Left lung (tissue), 10 donors: ENCODE measurements around the gene NAA38. TPM values are rescaled to one million over a fixed set of nuclear protein-coding genes. Genes with fewer than 3 reads are reported as not detected.

Source experiments
- ATAC-seq: fragments of 200-7000 bp; cut with Tn5 transposase; one replicate; pipeline ENCODE4 v1.9.1; 2020; ENCODE audit warnings: moderate library complexity
- DNase-seq, 4 donors: peaks; one replicate each; pipeline ENCODE4 v3.0.0-alpha.2; 2013 to 2020
- H3K27ac ChIP-seq, 2 donors: fragments of 200-600 bp; sonication (generic) in 1 of 2; one replicate each; pipeline versions ENCODE4 v1.5.0 to v1.8.0; 2020 to 2021
- H3K27me3 ChIP-seq, 2 donors: fragments of 200-600 bp; sonication (generic) in 1 of 2; one replicate each; pipeline versions ENCODE4 v1.5.0 to v1.8.0; 2020 to 2021
- H3K36me3 ChIP-seq, 2 donors: fragments of 200-600 bp; sonication (generic) in 1 of 2; one replicate each; pipeline versions ENCODE4 v1.5.0 to v1.8.0; 2020 to 2021
- H3K4me1 ChIP-seq, 2 donors: fragments of 200-600 bp; one replicate each; pipeline ENCODE4 v1.8.0; 2021
- H3K4me3 ChIP-seq, 2 donors: fragments of 200-600 bp; sonication (generic) in 1 of 2; one replicate each; pipeline versions ENCODE4 v1.5.0 to v1.8.0; 2020 to 2021; ENCODE audit warnings: mild to moderate bottlenecking in 1 of 2
- H3K9me3 ChIP-seq, 2 donors: fragments of 200-600 bp; sonication (generic) in 1 of 2; one replicate each; pipeline versions ENCODE4 v1.5.0 to v1.8.0; 2020 to 2021
- CTCF ChIP-seq, 2 donors: fragments of 200-600 bp; sonication (generic) in 1 of 2; IDR thresholded peaks; one replicate each; pipeline versions ENCODE4 v1.5.0 to v1.8.0; 2021; ENCODE audit warnings: antibody characterized with exemption in 2 of 2
- intact Hi-C, 2 donors: fragments of 100-400 bp; cut with DNase I; formaldehyde crosslinking; loops; one replicate each; pipeline versions ENCODE4 v1.11.2 to v1.14.2; 2022
- polyA plus RNA-seq, 6 donors: library from polyadenylated mRNA; unstranded; fragments of 120-200 nt; gene quantifications; one replicate each; pipeline ENCODE4 v1.2.1, GENCODE V29; 2013; ENCODE audit not compliant: insufficient read length in 6 of 6
- total RNA-seq, 2 donors: library from RNA; stranded (reverse); fragmentation: NEBNext Ultra II Directional; extraction: Animal tissue kit (Norgen Biotek cat#: 25700); gene quantifications; one replicate each; pipeline ENCODE4 v1.2.1, GENCODE V29; 2021
- donor health status: DM: no; HTN: yes; CAD: no.
- donor health status: DM: no; HTN: no; CAD: no.

NAA38 gene
- total and polyA plus RNA-seq, 8 donors: 56.3 to 95.7 (median 74.2) TPM

GRCh38 chr17:7859028-7859427 is 1.7 kb upstream of the NAA38 start:
- Histone ChIP-seq H3K36me3 (peaks cover 0 to 30% of the 10 kb centered on the region in 2 donors), H3K9me3 (no peaks in the 10 kb centered on the region), H3K27ac (peak overlapping the region in 1 of 2 donors; percentile 99), H3K27me3 (no peaks in the 10 kb centered on the region), H3K4me1 (peaks cover 23 to 54% of the 10 kb centered on the region in 2 donors), H3K4me3 (peak overlapping the region in 1 of 2 donors; percentile 69)
- no peak for TF ChIP-seq CTCF (IDR thresholded peaks at IDR 0.05)
- no peak for DNase-seq
- intact Hi-C loops: no loop called here
- ATAC-seq: no peak

GRCh38 chr17:7858522-7858810 is 1.1 kb upstream of the NAA38 start:
- ATAC-seq: no peak
- peak in 2 of 4 donors; percentile 44 to 76 for DNase-seq
- Histone ChIP-seq H3K27ac (peak overlapping the region; percentile 92 to 99), H3K27me3 (no peaks in the 10 kb centered on the region), H3K4me3 (peak overlapping the region; percentile 61 to 69), H3K4me1 (peaks cover 23 to 53% of the 10 kb centered on the region in 2 donors), H3K9me3 (no peaks in the 10 kb centered on the region), H3K36me3 (peaks cover 0 to 36% of the 10 kb centered on the region in 2 donors)
- intact Hi-C loops: no loop called here
- peak; percentile 25 to 42 for TF ChIP-seq CTCF (IDR thresholded peaks at IDR 0.05)

- H3K9me3 ChIP-seq: no peaks in the 10 kb centered on the region
- no peaks in the 10 kb centered on the region for H3K27me3 ChIP-seq
- intact Hi-C loops: no loop called here
- peak; percentile 87 to 97 (median 93) for DNase-seq
- peak within 1 kb of the TSS; percentile 92 to 99 for H3K27ac ChIP-seq
- peaks cover 0 to 42% of the 10 kb centered on the region in 2 donors for H3K36me3 ChIP-seq
- peak; percentile 69 for ATAC-seq
- peak within 1 kb of the TSS; percentile 61 to 69 for H3K4me3 ChIP-seq
- no peak for TF ChIP-seq CTCF (IDR thresholded peaks at IDR 0.05)
- peaks cover 23 to 47% of the 10 kb centered on the region in 2 donors for H3K4me1 ChIP-seq
These were observed 558 bp upstream of the NAA38 start, which contains the start of gene CYB5D1 for GRCh38 chr17:7857713-7858521. Gene CYB5D1 (plus strand): TSS chr17:7858003. CDS start chr17:7858135, 132 bp downstream.

GRCh38 chr17:7856011-7856810 is 1.1 kb downstream of the NAA38 start:
- H3K9me3 ChIP-seq: no peaks in the 10 kb centered on the region
- DNase-seq (peak in 3 of 4 donors; percentile 43 to 79 (median 50)), ATAC-seq (no peak)
- H3K27ac ChIP-seq: peak overlapping the region; percentile 92 to 99
- intact Hi-C loops: no loop called here
- H3K27me3 ChIP-seq: no peaks in the 10 kb centered on the region
- no peak for TF ChIP-seq CTCF (IDR thresholded peaks at IDR 0.05)
- peaks cover 27 to 59% of the 10 kb centered on the region in 2 donors for H3K4me1 ChIP-seq
- H3K4me3 ChIP-seq: peak overlapping the region; percentile 61 to 69
- H3K36me3 ChIP-seq: peaks cover 0 to 59% of the 10 kb centered on the region in 2 donors

GRCh38 chr17:7855660-7856010 is 1.7 kb downstream of the NAA38 start:
- Histone ChIP-seq H3K4me1 (peaks cover 27 to 64% of the 10 kb centered on the region in 2 donors), H3K27ac (peak overlapping the region; percentile 92 to 99), H3K36me3 (peaks cover 0 to 60% of the 10 kb centered on the region in 2 donors), H3K4me3 (peak overlapping the region in 1 of 2 donors; percentile 69), H3K27me3 (no peaks in the 10 kb centered on the region), H3K9me3 (no peaks in the 10 kb centered on the region)
- peak in 1 of 4 donors; percentile 44 for DNase-seq
- intact Hi-C loops: no loop called here
- ATAC-seq: no peak
- TF ChIP-seq CTCF (IDR thresholded peaks at IDR 0.05): no peak
